NCI-H460 (cell line): ENCODE measurements around the gene AFF4. TPM values are rescaled to one million over a fixed set of nuclear protein-coding genes. Genes with fewer than 3 reads are reported as not detected.

Source experiments
- DNase-seq: peaks from one replicate; pipeline ENCODE4 v3.0.0-alpha.2; 2016; ENCODE audit warnings: low read depth; ENCODE audit errors: extremely low read depth
- small RNA-seq, 2 experiments: library from RNA; depleted of rRNA; stranded (forward); fragments of <200 nt; gene quantifications; one replicate each; pipeline ENCODE3, GENCODE V24; 2014
- total RNA-seq: library from RNA; depleted of rRNA; stranded (reverse); fragments of >200 nt; shearing (Covaris generic); gene quantifications from 2 replicates; pipeline ENCODE4 v1.2.3, GENCODE V29; 2014; rRNA removed

Gene AFF4
- total RNA-seq, 1 experiment from 2014 or later = 44.7 TPM

DNA sequence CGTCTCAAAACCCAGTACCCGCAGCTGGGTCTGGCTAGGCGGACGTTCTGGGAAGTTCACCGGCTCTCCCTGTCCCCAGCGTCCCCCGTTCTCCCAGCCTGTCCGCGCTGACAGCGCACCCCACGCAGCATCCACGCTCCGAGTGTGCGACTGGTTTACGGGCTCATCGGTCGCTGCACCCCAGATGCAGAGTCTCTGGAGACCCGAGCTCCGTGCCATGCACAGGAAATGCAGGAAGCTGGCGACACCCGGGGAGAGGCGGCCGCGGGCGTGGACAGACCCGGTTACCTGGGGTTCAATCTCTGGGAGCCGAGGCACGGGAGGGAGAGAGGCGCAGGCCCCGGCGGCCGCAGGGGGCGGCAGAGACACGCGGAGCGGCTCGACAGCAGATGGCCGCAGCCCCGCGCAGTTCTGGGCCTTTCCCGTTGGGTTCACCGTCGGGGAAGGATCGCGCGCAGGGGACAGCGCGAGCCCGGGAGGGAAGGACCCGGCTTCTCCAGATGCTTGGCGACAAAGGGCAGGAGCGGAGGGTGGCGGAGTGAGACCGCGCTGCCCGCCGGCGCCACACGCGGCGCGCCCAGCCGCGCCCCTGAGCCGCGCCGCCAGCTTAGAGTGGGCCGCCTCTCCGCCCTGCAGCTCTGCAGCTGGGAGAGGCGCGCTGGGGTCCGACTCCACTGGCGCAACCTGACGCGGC, 133.5 kb downstream of the AFF4 start:
- peak; percentile 68 for DNase-seq

DNA sequence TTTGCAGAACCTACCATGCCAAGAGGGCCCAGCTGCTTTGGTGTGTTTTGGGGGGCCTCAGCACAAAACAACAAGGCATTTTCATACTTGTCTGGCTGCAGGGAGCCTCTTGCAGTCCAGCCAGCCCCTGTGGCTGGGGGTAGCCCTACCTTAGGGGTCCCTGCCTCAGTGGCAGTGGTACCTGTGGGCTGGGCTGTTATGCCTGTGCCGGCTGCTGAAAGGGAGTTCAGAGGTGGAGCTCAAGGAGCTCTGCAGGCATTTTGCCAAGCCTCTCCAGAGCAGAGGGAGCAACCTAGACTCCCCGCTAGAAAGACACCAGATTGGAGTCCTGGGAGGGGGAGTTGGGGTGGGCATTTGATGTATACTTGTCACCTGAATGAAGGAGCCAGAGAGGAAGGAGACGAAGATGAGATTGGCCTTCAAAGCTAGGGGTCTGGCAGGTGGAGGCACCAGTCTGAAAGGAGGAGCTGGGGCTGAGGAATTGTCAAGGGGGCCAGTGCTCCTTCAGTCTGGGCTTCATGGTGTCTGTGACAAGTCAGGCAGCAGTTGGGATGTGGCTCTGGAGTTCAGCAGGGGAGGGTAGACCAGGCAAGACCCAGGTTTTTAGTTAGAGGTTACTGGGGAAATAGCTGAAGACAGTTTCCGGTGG, 134.5 kb downstream of the AFF4 start:
- DNase-seq = no peak

DNA sequence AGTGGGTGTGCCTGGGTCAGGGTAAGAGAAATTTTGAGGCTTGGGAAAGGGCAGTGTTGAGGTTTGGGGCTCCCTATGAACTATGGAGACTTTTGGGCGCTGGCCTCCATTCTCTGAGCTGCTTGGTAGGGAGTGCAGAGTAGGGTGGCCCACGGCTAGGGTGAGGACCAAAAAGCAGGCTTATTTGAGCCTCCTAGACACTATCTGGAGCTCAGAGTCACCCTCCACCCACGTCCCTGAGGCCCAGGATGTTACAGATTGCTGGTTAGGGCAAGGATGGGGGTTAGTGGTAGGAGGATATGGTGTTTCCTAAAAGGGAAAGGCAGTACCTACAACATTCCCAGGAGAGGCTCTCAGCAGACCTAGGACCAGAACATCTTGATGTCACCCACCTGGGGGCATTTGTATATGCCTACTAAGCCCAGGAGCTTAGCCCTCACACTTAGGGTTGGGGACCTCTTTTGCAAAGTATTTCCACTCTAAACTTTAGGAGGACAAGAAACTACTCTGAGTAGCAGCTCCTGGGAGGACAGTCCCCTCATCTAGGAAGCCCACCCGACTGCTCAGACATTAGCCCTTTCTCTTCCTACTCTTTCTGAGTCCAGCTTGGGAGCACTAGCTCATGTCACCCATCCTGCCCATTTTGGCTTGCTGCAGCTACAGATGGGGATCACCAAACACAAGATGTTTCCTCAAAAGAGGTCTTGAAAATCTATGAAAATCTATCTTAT, 135.3 kb downstream of the AFF4 start:
- no peak for DNase-seq

DNA sequence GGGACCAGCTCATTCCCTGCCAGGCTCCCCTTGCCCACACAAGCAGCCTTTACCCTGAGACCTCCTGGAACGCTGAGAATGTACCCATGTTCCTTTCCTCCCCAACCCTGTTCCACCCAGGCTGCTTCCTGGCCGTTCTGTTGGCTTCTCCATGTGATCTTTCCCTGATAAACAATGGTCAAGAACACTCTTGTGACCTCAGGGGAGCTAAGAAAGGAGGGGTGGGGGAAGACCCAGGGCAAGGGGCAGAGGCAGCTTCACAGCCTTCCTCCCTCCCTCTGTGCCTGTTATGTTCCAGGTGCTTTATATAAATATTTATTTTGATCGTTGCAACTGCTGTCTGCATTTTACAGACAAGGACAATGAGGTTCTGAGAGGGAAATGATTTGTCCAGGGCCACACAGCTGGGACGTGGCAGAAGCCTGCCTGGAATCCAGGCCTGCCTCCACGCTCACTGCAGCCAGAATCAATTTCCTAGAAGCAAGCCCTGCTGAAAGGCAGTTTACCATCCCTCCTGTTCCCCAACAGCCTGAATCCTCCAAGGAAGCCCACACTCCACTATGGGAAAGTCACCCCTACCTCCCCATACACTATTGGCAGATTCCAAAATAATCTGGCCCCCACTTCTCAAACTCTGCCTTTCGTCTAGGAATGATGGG, 136.9 kb downstream of the AFF4 start:
- no peak for DNase-seq

DNA sequence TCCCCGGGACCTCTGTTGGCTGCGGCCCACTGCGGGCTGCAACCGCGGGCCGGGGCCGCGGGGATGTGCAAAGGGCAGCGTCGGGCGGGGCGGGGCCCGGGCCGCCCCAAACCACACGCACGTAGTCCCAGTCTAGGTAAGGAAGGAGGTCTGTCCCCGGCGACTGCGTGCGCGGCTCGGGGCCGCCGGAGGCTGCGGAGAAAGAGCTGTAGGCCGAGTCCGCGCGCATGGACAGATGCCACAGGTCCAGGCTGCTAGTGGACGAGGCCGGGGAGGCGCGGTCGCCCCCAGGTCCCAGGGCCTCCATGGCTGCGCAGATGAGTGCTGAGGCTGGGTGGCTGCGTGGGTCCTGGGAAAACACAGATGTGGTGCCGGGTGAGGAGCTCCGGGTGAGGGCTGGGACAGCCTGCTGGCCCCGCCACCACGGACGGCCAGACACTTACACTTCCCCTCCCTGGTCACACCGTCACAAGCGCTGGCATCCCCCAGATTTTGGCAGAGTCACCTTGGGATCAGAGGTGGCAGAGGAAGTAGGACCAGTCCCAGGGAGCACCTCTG, 137.5 kb downstream of the AFF4 start:
- no peak for DNase-seq

Small RNAs within 50 kb of the gene (small RNA-seq; reads per million reads assigned to genes)
- gene AC113410.1 (0 reads per million in 2 experiments), gene ATP6V0E1P1 (0 reads per million in 2 experiments), gene RF00019 (0 reads per million in 2 experiments), gene RNA5SP192 (0 reads per million in 2 experiments)

Other genes with a start within 250 kb of the AFF4 start
- 10.7 and 11.7 TPM in 2 replicates for gene KIF3A, start 226.1 kb downstream of the AFF4 start, total RNA-seq
- gene CCNI2, start 216.2 kb downstream of the AFF4 start, total RNA-seq = not detected in 2 replicates
- gene SEPTIN8, start 186.4 kb downstream of the AFF4 start, total RNA-seq = 24.0 and 30.0 TPM in 2 replicates
- not detected in 2 replicates for gene SOWAHA, start 150.3 kb downstream of the AFF4 start, total RNA-seq
- gene SHROOM1, start 133.0 kb downstream of the AFF4 start, total RNA-seq = 6.1 and 8.2 TPM in 2 replicates
- gene GDF9, start 97.2 kb downstream of the AFF4 start, total RNA-seq = 0.50 TPM in 1 of 2 replicates, not detected in the other
- 261 and 316 TPM in 2 replicates for gene UQCRQ, start 97.0 kb downstream of the AFF4 start, total RNA-seq
- 1.6 and 1.8 TPM in 2 replicates for gene LEAP2, start 90.0 kb downstream of the AFF4 start, total RNA-seq
- gene ZCCHC10, start 62.9 kb upstream of the AFF4 start, total RNA-seq = 28.5 and 42.6 TPM in 2 replicates
- gene HSPA4, start 88.4 kb upstream of the AFF4 start, total RNA-seq = 213 and 221 TPM in 2 replicates